HG02938 (cell line): Measurements from ENCODE around the gene TMEM121.
"Not testable (repeated sequence)": the region's sequence is repeated elsewhere in the genome, so short reads cannot be mapped to it uniquely, and the experiment has no call there.

Experiments
- ATAC-seq: cut with Tn5 transposase; IDR thresholded peaks from one replicate; pipeline ENCODE4 v1.9.1; 2021; ENCODE audit warnings: mild to moderate bottlenecking, moderate library complexity; ENCODE audit not compliant: unreplicated experiment

The TMEM121 gene

DNA sequence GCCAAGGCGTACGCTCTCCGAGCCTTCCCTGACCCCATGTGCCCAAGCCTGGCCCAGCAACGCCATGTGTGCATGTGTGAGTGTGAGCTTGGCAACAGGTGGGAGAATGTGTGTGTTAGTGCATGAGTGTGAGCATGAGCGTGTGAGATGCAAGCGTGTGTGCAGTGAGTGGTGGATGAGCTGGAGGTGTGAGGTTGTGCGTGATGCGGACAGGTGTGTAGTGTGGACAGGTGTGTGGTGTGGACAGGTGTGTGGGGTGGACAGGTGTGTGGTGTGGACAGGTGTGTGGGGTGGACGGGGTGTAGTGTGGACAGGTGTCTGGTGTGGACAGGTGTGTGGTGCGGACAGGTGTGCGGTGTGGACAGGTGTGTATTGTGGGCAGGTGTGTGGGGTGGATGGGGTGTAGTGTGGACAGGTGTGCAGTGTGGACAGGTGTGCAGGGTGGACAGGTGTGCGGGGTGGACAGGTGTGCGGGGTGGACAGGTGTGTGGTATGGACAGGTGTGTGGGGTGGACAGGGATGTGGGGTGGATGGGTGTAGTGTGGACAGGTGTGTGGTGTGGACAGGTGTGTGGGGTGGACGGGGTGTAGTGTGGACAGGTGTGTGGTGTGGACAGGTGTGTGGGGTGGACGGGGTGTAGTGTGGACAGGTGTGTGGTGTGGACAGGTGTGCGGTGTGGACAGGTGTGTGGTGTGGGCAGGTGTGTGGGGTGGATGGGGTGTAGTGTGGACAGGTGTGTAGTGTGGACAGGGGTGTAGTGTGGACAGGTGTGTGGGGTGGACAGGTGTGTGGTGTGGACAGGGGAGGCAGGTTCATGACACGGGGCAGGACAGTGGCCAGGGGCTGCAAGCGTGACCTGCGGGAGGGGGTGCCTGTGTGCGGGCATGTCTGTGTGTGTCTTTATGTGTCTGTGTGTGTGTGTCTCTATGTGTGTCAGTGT, 41.1 kb downstream of the TMEM121 start:
- not testable (repeated sequence) for ATAC-seq

GRCh38 chr14:105568140-105568843, 41.9 kb downstream of the TMEM121 start:
- ATAC-seq: not testable (repeated sequence)

GRCh38 chr14:105568859-105569766, 42.7 kb downstream of the TMEM121 start:
- ATAC-seq: no peak

DNA sequence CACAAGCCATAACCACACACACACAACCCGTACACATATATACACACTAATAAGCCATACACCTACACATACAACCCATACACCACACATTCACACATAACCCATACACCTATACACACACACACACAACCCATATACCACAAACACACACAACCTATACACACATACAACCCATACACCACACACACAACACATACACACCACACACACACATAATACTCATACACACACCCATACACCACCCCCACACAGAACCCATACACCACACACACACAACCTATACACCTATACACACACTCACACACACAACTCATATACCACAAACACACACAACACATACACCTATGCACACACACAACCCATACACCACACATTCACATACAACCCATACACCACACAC, 44.1 kb downstream of the TMEM121 start:
- ATAC-seq: no peak

- not testable (repeated sequence) for ATAC-seq
Measured at GRCh38 chr14:105571181-105571951, 45.0 kb downstream of the TMEM121 start.

DNA sequence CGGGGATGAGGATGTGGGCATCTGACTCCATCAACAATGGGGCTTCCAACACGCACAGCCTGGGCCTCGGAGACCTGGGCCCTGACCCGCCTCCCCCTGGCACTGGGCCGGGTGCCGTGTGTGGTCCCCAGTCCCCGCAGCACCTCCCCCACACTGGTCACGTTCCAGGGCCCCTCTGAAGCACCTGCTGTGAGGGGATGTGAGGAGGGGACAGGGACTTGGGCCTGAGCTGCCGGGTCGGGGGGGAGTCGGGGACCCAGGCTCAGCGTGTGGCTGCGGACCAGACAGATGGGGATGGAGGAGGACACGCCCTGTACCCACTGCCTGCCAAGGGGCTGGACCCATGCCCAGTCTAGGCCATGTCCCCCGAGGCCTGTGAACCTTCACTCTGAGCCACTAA, 45.7 kb downstream of the TMEM121 start:
- not testable (repeated sequence) for ATAC-seq

GRCh38 chr14:105573841-105574240, 47.5 kb downstream of the TMEM121 start:
- ATAC-seq: not testable (repeated sequence)

- peak; percentile 7 for ATAC-seq
Measured at GRCh38 chr14:105574411-105574810, 48.0 kb downstream of the TMEM121 start.

GRCh38 chr14:105575016-105575700, 48.8 kb downstream of the TMEM121 start:
- ATAC-seq: peak; percentile 66

DNA sequence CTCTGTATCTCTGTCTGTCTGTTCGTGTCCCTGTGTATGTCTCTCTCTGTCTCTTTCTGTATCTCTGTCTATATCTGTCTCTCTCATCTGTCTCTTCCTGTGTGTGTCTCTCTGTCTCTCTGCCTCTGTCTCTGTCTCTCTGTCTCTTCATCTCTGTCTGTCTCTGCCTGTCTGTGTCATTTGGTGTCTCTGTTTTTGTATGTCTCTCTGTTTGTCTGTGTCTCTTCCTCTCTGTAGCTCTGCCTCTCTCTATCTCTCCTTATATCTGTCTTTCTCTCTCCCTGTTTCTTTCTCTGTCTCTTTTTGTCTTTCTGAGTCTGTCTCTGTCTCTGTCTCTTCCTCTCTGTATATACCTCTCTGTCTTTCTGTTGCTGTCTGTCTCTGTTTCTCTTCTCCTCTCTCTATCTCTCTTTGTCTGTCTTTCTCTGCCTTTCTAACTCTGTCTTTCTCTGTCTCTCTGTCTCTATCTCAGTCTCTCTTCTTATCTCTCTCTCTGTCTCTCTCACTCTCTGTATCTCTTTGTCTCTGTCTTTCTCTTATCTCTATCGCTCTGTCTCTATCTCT, 50.2 kb downstream of the TMEM121 start:
- ATAC-seq: no peak

DNA sequence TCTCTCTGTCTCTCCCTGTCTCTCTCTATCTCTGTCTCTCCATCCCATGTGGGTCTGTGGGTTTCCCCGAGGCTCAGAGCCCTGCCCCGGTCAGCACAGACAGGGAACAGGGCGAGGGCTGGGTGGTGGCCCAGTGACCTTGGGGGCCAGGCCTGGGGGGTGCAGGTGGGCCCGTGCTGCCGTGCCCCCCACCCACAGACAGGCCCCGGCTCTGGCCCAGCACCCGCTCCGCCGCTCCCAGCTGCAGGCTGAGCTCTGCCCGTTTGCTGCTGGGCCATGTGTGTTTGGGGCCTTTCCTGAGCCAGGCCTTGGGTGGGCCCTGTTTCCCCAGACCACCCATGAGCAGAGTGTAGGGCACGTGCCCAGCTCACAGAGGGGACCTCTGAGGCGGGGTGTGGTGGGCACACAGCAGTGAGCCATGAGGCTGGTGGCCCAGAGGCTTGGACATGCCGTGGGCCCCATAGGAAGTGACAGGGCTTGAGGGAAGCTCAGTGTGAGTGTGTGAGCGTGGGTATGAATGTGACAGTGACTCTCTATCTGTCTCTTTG, 51.0 kb downstream of the TMEM121 start:
- no peak for ATAC-seq

DNA sequence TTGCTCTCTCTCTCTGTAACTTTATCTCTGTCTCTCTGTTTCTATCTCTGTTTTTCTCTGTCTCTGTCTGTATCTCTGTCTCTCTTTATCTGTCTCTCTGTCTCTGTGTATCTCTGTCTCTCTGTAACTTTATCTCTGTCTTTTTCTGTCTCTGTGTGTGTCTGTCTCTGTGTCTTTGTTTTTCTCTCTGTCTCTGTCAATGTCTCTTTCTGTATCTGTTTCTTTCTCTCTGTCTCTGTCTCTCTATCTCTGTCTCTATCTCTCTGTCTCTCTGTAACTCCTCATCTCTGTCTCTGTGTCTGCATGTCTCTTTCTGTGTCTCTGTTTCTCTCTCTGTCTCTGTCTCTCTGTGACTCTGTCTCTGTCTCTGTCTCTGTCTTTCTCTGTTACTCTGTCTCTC, 51.7 kb downstream of the TMEM121 start:
- no peak for ATAC-seq

GRCh38 chr14:105579221-105579620, 52.8 kb downstream of the TMEM121 start:
- ATAC-seq: not testable (repeated sequence)
